NCI-H2227 treated with DMSO at 0.1 percent for 48 hours (cell line): ENCODE measurements around the gene OR6B1.

Experiments used
- DNase-seq: peaks from one replicate; lab custom pipeline; 2025; lab: John Stamatoyannopoulos, UW

Gene OR6B1

GRCh38 chr7:144000020-144000419 lies at the start of gene OR6B1:
Gene OR6B1, plus strand, starts transcription at chr7:144000320. Its CDS starts 3,677 bp downstream, at chr7:144003997.
- DNase-seq: no peak

- DNase-seq: no peak
Measured at GRCh38 chr7:143953421-143953820, 46.7 kb upstream of the OR6B1 start.

GRCh38 chr7:143954135-143954534 lies 46.0 kb upstream of the OR6B1 start:
- no peak for DNase-seq

- DNase-seq: no peak
Measured at GRCh38 chr7:143954544-143954943, 45.6 kb upstream of the OR6B1 start, which contains the start of gene OR2F1. Gene OR2F1, plus strand, starts transcription at chr7:143954844. Its CDS starts 5,127 bp downstream, at chr7:143959971.

GRCh38 chr7:143958781-143959180 lies 41.3 kb upstream of the OR6B1 start:
- no peak for DNase-seq

GRCh38 chr7:143960813-143961610 lies 39.1 kb upstream of the OR6B1 start:
- no peak for DNase-seq

- DNase-seq: no peak
Measured at GRCh38 chr7:143965280-143965679, 34.8 kb upstream of the OR6B1 start.

DNA sequence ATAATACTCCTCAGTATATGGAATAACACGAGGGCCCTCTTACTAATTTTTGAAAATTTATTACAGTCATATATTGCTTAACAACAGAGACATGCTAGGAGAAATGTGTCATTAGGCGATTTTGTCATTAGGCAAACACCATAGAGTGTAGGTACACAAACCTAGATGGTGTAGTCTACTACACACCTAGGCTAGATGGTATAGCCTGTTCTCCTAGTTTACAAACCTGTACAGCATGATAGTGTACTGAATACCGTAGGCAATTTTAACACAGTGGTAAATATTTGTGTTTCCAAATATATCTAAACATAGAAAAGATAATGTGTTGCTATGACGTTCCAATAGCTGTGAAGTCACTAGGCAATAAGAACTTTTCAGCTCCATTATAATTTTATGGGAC lies 32.7 kb upstream of the OR6B1 start:
- no peak for DNase-seq

DNA sequence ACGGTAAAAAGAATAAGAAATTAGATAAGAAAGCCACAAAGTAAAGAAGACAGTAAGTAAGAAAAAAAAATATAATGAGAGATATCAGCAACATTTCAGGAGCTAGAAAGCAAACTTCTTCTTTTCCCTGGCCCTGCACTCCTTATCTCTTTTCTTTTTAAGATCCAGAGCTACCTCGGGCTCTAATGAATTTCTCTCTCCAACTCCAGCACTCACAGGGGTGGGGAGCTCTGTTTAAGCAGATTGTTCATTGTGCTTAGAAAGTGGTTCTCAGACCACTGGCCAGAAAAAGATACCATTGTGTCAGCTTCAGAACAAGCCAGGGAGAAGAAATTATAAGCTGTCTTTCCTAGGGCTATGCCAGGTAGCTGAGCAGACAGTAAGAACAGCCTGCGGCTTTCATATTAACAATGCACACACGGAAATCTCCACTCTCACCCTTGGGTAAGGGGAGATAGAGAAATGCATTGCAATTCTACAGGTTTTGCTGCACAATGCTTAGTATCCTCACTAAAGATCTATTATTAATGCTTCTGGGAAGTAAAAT lies 26.2 kb upstream of the OR6B1 start:
- no peak for DNase-seq

GRCh38 chr7:143974459-143974858 lies 25.7 kb upstream of the OR6B1 start:
- no peak for DNase-seq

GRCh38 chr7:143975617-143976016 lies 24.5 kb upstream of the OR6B1 start:
- no peak for DNase-seq

GRCh38 chr7:143978585-143978984 lies 21.5 kb upstream of the OR6B1 start:
- DNase-seq: no peak

DNA sequence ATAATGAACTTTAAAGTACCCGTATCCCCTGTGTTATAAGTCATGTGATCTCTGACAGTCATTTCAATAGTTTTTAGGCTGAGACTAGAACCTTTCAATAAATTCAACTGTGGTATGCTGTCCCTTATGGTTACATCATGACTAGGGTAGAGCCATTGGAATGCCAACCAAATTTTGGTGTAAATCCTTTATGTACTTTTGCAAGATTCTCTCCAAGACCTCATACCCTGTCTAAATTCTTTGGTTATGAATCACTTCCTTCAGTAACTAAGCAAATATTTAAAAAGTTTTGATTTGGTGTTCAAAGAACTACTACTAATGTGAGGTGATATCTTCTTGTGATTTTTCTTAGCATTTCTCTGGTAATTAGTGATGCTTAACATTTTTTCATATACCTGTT lies 20.8 kb upstream of the OR6B1 start:
- no peak for DNase-seq

- DNase-seq: no peak
Measured at GRCh38 chr7:143979998-143980397, 20.1 kb upstream of the OR6B1 start.

GRCh38 chr7:143980746-143981510 lies 19.2 kb upstream of the OR6B1 start:
- no peak for DNase-seq

DNA sequence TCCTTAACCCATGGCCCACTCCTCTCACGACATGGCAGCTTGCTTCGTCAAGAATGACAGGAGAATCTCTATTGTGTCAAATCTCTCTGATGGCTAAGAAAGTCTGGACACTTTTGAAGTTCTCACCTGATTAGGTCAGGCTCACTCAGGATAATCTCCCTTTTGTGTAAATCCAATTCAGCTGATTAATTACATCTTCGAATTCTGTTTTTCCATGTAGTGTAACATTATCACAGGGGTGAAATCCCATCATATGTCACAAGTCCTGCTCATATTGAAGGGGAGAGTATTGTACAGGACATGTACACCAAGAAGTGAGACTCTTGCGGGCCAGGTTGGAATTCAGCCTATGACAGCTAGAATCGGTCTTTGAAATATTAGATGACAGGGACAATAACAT lies 16.2 kb upstream of the OR6B1 start:
- no peak for DNase-seq

- DNase-seq: no peak
Measured at GRCh38 chr7:143987513-143987912, 12.6 kb upstream of the OR6B1 start.

- DNase-seq: no peak
Measured at GRCh38 chr7:143988976-143989745, 11.0 kb upstream of the OR6B1 start.

GRCh38 chr7:143992670-143993069 lies 7.5 kb upstream of the OR6B1 start:
- no peak for DNase-seq

DNA sequence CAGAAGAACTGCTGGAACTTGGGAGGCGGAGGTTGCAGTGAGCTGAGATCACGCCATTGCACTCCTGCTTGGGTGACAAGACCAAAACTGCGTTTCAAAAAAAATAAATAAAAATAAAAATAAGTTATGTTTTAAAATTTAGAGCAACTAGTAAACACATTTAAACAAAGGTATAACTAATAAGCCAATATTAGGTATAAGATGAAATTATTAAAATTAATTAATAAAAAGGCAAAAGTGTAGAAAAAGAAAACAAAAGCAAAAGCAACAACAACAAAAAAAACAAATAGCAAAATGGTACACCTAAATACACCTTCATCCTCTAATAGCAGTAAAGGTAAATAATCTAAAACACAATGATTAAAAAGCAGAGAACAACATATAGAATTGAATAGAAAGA lies 6.2 kb upstream of the OR6B1 start:
- no peak for DNase-seq

GRCh38 chr7:144001543-144001942 lies 1.4 kb downstream of the OR6B1 start:
- no peak for DNase-seq

DNA sequence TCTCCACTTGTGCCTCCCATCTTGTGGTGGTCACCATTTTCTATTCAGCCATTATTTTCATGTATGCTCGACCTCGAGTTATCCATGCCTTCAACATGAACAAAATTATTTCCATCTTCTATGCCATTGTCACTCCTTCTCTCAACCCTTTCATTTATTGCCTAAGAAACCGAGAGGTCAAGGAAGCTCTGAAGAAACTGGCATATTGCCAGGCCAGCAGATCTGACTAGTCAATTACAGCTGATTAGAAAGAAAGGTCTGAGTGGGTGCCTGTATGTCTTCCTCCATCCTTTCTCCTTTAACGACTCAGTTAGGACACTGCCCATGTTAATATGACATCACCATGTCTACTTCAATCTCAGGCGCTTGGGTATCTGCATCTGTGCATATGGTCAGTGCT lies 4.6 kb downstream of the OR6B1 start:
- DNase-seq: no peak
